ENCODE results near the gene TAOK1.

GRCh38 chr17:29514792-29515191 lies 124.6 kb downstream of the TAOK1 start:
- TF ChIP-seq, protein P1, sequence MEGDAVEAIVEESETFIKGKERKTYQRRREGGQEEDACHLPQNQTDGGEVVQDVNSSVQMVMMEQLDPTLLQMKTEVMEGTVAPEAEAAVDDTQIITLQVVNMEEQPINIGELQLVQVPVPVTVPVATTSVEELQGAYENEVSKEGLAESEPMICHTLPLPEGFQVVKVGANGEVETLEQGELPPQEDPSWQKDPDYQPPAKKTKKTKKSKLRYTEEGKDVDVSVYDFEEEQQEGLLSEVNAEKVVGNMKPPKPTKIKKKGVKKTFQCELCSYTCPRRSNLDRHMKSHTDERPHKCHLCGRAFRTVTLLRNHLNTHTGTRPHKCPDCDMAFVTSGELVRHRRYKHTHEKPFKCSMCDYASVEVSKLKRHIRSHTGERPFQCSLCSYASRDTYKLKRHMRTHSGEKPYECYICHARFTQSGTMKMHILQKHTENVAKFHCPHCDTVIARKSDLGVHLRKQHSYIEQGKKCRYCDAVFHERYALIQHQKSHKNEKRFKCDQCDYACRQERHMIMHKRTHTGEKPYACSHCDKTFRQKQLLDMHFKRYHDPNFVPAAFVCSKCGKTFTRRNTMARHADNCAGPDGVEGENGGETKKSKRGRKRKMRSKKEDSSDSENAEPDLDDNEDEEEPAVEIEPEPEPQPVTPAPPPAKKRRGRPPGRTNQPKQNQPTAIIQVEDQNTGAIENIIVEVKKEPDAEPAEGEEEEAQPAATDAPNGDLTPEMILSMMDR (IDR thresholded peaks at IDR 0.05 in 2 of 3, conservative IDR thresholded peaks at IDR 0.05 in 1 of 3; ENCODE audit: control insufficient read depth in 2 of 3, extremely low read depth in 1 of 3, insufficient read depth in 1 of 3, low read depth in 3 of 3, low read length in 3 of 3): no peak
- TF ChIP-seq SIN3A (IDR thresholded peaks at IDR 0.05; ENCODE audit: low read depth, low read length) (no peak), GABPA (IDR thresholded peaks at IDR 0.05; ENCODE audit: low read depth) (no peak), POLR2AphosphoS5 (IDR thresholded peaks at IDR 0.05; ENCODE audit: low read length) (no peak), ZNF592 (IDR thresholded peaks at IDR 0.05) (no peak), BHLHE40 (IDR thresholded peaks at IDR 0.05; ENCODE audit: borderline replicate concordance in 1 of 2, low read depth in 2 of 2, low read length in 1 of 2) (no peak)

All from GM12878 (cell line).